ENCODE measurements around the gene ASZ1. TPM values are rescaled to one million over a fixed set of nuclear protein-coding genes. Genes with fewer than 3 reads are reported as not detected.

ASZ1 gene
- total RNA-seq, 1 experiment from 2014 or later: not detected

- in situ Hi-C loops (cut with HindIII; ENCODE audit: low pct_unique_long_range_greater_than_20kb, low sequenced_read_pairs) (no loop called here), intact Hi-C loops (cut with micrococcal nuclease; ENCODE audit: unreplicated experiment) (no loop called here)
- Histone ChIP-seq H3K36me3 (ENCODE audit: control insufficient read depth, insufficient read depth, low read length) (no peaks in the 10 kb centered on the region), H3K4me3 (ENCODE audit: low read depth in 2 of 2, low read length in 2 of 2) (no peak overlapping the region), H3K27me3 (ENCODE audit: control insufficient read depth, insufficient read depth, low read length) (0 out of 2 replicates have a peak, but pooled peaks cover 2% of the 10 kb centered on the region), H3K4me1 (ENCODE audit: control insufficient read depth, insufficient read depth, low read length) (no peaks in the 10 kb centered on the region), H3K9me3 (ENCODE audit: control insufficient read depth, insufficient read depth, low read depth, low read length) (no peaks in the 10 kb centered on the region), H3K27ac (ENCODE audit: low read length) (no peak overlapping the region)
- ChIA-PET POLR2A (no interaction called here), CTCF (no interaction called here)
- no TSS peak for BruUV-seq (replicated peaks)
- ATAC-seq (no peak), DNase-seq (ENCODE audit: low read depth, low spot score) (no peak)
- TF ChIP-seq REST (IDR thresholded peaks at IDR 0.05; ENCODE audit: insufficient read depth in 1 of 2, low read depth in 2 of 2, low read length in 1 of 2) (no peak), POLR2AphosphoS5 (IDR thresholded peaks at IDR 0.05; ENCODE audit: low read depth, low read length) (no peak), TCF7L2 (IDR thresholded peaks at IDR 0.05; ENCODE audit: low read depth, low read length) (no peak), SIN3A (IDR thresholded peaks at IDR 0.05; ENCODE audit: borderline replicate concordance, insufficient read depth, low read depth, low read length) (no peak), CTCF (IDR thresholded peaks at IDR 0.05) (no peak)
Measured at GRCh38 chr7:117412390-117412789, 14.9 kb downstream of the ASZ1 start.

- no TSS peak for BruUV-seq (replicated peaks)
- in situ Hi-C loops (cut with HindIII; ENCODE audit: low pct_unique_long_range_greater_than_20kb, low sequenced_read_pairs): no loop called here
- intact Hi-C loops (cut with micrococcal nuclease; ENCODE audit: unreplicated experiment): no loop called here
Measured at GRCh38 chr7:117411539-117411938, 15.8 kb downstream of the ASZ1 start.

More at GRCh38 chr7:117411539-117411938, 15.8 kb downstream of the ASZ1 start:
- Histone ChIP-seq H3K27ac (ENCODE audit: low read length) (no peak overlapping the region), H3K27me3 (ENCODE audit: control insufficient read depth, insufficient read depth, low read length) (0 out of 2 replicates have a peak, but pooled peaks cover 2% of the 10 kb centered on the region), H3K36me3 (ENCODE audit: control insufficient read depth, insufficient read depth, low read length) (no peaks in the 10 kb centered on the region), H3K4me1 (ENCODE audit: control insufficient read depth, insufficient read depth, low read length) (no peaks in the 10 kb centered on the region), H3K4me3 (ENCODE audit: low read depth in 2 of 2, low read length in 2 of 2) (no peak overlapping the region), H3K9me3 (ENCODE audit: control insufficient read depth, insufficient read depth, low read depth, low read length) (no peaks in the 10 kb centered on the region)
- POLR2A ChIA-PET: interaction anchor here (0.6 kb wide), 1 partner anchor 1803 kb away, joined by 4 read pairs; no protein-coding TSS in a partner anchor
- no peak for ATAC-seq
- DNase-seq (ENCODE audit: low read depth, low spot score): no peak
- TF ChIP-seq SIN3A (IDR thresholded peaks at IDR 0.05; ENCODE audit: borderline replicate concordance, insufficient read depth, low read depth, low read length) (no peak), TCF7L2 (IDR thresholded peaks at IDR 0.05; ENCODE audit: low read depth, low read length) (no peak), CTCF (IDR thresholded peaks at IDR 0.05) (no peak), POLR2AphosphoS5 (IDR thresholded peaks at IDR 0.05; ENCODE audit: low read depth, low read length) (no peak), REST (IDR thresholded peaks at IDR 0.05; ENCODE audit: insufficient read depth in 1 of 2, low read depth in 2 of 2, low read length in 1 of 2) (no peak)
- CTCF ChIA-PET: no interaction called here

Measured in Panc1 (cell line).